Endothelial cell of coronary artery (primary cell): ENCODE results near the gene HOXB8. TPM values are rescaled to one million over a fixed set of nuclear protein-coding genes. Genes with fewer than 3 reads are reported as not detected.

Experiments used
- total RNA-seq: library from RNA; depleted of rRNA; stranded (reverse); fragments of >200 nt; gene quantifications from 2 replicates; pipeline ENCODE4 v1.2.3, GENCODE V29; 2014

HOXB8 gene
- total RNA-seq, result not detected in 2 replicates

GRCh38 chr17:48615047-48615962 is at the start of gene HOXB8:
Gene HOXB8, minus strand, starts transcription at chr17:48615292. Its CDS starts 588 bp downstream, at chr17:48614704.

GRCh38 chr17:48626245-48627117 is 11.4 kb upstream of the HOXB8 start, which contains the start of gene HOXB9:
Gene HOXB9, minus strand, starts transcription at chr17:48626358. Its CDS starts 89 bp downstream, at chr17:48626269.

GRCh38 chr17:48610282-48611211 is 4.5 kb downstream of the HOXB8 start, which contains the start of gene HOXB7:
Gene HOXB7, minus strand, starts transcription at chr17:48611017. Its CDS starts 99 bp downstream, at chr17:48610918.

GRCh38 chr17:48604770-48605329 is 10.2 kb downstream of the HOXB8 start, which contains the start of gene HOXB6:
Gene HOXB6, minus strand, starts transcription at chr17:48604986. Its CDS starts 6,836 bp downstream, at chr17:48598150.

GRCh38 chr17:48593126-48593829 is 21.8 kb downstream of the HOXB8 start, which contains the start of gene HOXB5:
Gene HOXB5, minus strand, starts transcription at chr17:48593779. Its CDS starts 97 bp downstream, at chr17:48593682.

GRCh38 chr17:48589831-48590606 is 25.1 kb downstream of the HOXB8 start, which contains the start of gene HOXB3:
Gene HOXB3, minus strand, starts transcription at chr17:48590241. Its CDS starts 37,767 bp downstream, at chr17:48552474.

GRCh38 chr17:48577946-48578615 is 37.0 kb downstream of the HOXB8 start, which contains the start of gene HOXB4:
Gene HOXB4, minus strand, starts transcription at chr17:48578350. Its CDS starts 31 bp downstream, at chr17:48578319.

Other genes starting within 250 kb of the HOXB8 start
- gene SKAP1, start 185.1 kb downstream of the HOXB8 start, total RNA-seq, result not detected in 2 replicates
- not detected in 2 replicates for gene HOXB1, start 84.3 kb downstream of the HOXB8 start, total RNA-seq
- gene HOXB2, start 70.2 kb downstream of the HOXB8 start, total RNA-seq, result 4.3 and 4.8 TPM in 2 replicates
- gene HOXB4, start 36.9 kb downstream of the HOXB8 start, total RNA-seq, result 4.9 and 6.0 TPM in 2 replicates
- gene HOXB3, start 25.1 kb downstream of the HOXB8 start, total RNA-seq, result 9.1 and 12.2 TPM in 2 replicates
- gene HOXB5, start 21.5 kb downstream of the HOXB8 start, total RNA-seq, result 0.09 TPM in 2 replicates
- gene HOXB6, start 10.3 kb downstream of the HOXB8 start, total RNA-seq, result 1.3 and 2.8 TPM in 2 replicates
- 0.90 and 2.2 TPM in 2 replicates for gene HOXB7, start 4.3 kb downstream of the HOXB8 start, total RNA-seq
- not detected in 2 replicates for gene HOXB9, start 11.1 kb upstream of the HOXB8 start, total RNA-seq
- not detected in 2 replicates for gene PRAC1, start 107.2 kb upstream of the HOXB8 start, total RNA-seq
- not detected in 2 replicates for gene PRAC2, start 107.9 kb upstream of the HOXB8 start, total RNA-seq
- not detected in 2 replicates for gene HOXB13, start 113.5 kb upstream of the HOXB8 start, total RNA-seq
- gene TTLL6, start 201.9 kb upstream of the HOXB8 start, total RNA-seq, result not detected in 2 replicates
- 25.5 and 51.8 TPM in 2 replicates for gene CALCOCO2, start 215.7 kb upstream of the HOXB8 start, total RNA-seq